Measurements from ENCODE around the gene LY6G5C.
A peak's percentile ranks its signal among the peaks of the same experiment; 100 is the strongest.

LY6G5C gene

DNA sequence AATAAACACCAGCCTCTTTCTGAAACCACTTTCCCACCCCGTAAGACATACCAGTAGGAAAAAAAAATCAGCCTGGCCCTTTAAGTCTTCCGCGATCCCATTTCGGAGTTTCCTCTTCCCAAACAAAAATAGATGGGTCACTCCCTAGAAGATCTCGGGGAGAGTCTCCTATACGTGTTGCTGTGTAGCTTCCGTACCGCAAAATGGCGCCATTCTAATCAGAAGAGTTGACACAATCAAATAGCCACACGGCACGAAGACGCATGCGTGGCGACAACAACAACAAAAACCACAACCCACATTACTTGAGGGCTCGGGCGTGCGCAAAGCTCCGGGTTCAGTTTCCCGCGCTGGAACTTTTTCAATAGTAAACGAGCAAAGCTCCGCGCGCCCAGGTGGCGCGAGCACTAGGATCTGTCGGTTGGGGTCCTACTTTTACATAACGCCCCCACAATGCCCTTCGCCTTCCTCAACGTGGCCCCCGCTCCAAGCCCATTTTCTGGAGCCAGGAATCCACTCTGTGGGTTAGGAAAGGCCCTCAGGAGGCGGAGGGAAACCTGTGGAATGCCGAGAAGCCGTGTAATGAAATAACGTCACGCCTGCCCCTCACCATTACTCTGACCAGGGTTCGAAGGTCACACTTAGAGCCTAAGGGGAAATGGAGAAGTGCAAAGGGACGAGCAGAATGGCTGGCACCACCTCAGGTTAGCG lies 15.9 kb downstream of the LY6G5C start, which contains the start of gene GPANK1:
TSS of gene GPANK1 (minus strand) at position 208 of the 711 bp plus-strand sequence. CDS start 519 bp downstream, outside the sequence.
- H3K4me2 ChIP-seq (ENCODE audit: low read depth, low read length, poor library complexity, severe bottlenecking): peak within 1 kb of the TSS; percentile 81
- no peaks in the 10 kb centered on the region for H3K9me3 ChIP-seq (ENCODE audit: insufficient read depth, low read length)
- H3F3A ChIP-seq (ENCODE audit: insufficient read depth): peaks cover 28% of the 10 kb centered on the region
- peaks cover 51% of the 10 kb centered on the region for H3K79me2 ChIP-seq (ENCODE audit: insufficient read depth, low read length)
- peak within 1 kb of the TSS; percentile 82 for H3K9ac ChIP-seq (ENCODE audit: low read length)
- H4K20me1 ChIP-seq (ENCODE audit: low read depth, low read length): no peaks in the 10 kb centered on the region; the same call in 1 of the 2 replicates
- peak within 1 kb of the TSS; percentile 83 for H3K4me3 ChIP-seq (ENCODE audit: insufficient read depth, low read length, poor library complexity, severe bottlenecking)
- TF ChIP-seq, protein P1, sequence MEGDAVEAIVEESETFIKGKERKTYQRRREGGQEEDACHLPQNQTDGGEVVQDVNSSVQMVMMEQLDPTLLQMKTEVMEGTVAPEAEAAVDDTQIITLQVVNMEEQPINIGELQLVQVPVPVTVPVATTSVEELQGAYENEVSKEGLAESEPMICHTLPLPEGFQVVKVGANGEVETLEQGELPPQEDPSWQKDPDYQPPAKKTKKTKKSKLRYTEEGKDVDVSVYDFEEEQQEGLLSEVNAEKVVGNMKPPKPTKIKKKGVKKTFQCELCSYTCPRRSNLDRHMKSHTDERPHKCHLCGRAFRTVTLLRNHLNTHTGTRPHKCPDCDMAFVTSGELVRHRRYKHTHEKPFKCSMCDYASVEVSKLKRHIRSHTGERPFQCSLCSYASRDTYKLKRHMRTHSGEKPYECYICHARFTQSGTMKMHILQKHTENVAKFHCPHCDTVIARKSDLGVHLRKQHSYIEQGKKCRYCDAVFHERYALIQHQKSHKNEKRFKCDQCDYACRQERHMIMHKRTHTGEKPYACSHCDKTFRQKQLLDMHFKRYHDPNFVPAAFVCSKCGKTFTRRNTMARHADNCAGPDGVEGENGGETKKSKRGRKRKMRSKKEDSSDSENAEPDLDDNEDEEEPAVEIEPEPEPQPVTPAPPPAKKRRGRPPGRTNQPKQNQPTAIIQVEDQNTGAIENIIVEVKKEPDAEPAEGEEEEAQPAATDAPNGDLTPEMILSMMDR (IDR thresholded peaks at IDR 0.05; ENCODE audit: insufficient read depth, low read length, poor library complexity, severe bottlenecking): no peak
- no peak for TF ChIP-seq EZH2phosphoT487 (conservative IDR thresholded peaks at IDR 0.05; ENCODE audit: low read length)
- peaks cover 23% of the 10 kb centered on the region for H3K36me3 ChIP-seq (ENCODE audit: low read length)
- peak within 1 kb of the TSS; percentile 0 for H2AFZ ChIP-seq (ENCODE audit: low read depth, low read length, severe bottlenecking)
- H3K27ac ChIP-seq (ENCODE audit: low read depth, low read length): peak within 1 kb of the TSS; percentile 95
- H3K27me3 ChIP-seq (ENCODE audit: low read length): no peaks in the 10 kb centered on the region
- no peaks in the 10 kb centered on the region for H3K9me2 ChIP-seq (replicated peaks; ENCODE audit: insufficient read depth, low read length)

DNA sequence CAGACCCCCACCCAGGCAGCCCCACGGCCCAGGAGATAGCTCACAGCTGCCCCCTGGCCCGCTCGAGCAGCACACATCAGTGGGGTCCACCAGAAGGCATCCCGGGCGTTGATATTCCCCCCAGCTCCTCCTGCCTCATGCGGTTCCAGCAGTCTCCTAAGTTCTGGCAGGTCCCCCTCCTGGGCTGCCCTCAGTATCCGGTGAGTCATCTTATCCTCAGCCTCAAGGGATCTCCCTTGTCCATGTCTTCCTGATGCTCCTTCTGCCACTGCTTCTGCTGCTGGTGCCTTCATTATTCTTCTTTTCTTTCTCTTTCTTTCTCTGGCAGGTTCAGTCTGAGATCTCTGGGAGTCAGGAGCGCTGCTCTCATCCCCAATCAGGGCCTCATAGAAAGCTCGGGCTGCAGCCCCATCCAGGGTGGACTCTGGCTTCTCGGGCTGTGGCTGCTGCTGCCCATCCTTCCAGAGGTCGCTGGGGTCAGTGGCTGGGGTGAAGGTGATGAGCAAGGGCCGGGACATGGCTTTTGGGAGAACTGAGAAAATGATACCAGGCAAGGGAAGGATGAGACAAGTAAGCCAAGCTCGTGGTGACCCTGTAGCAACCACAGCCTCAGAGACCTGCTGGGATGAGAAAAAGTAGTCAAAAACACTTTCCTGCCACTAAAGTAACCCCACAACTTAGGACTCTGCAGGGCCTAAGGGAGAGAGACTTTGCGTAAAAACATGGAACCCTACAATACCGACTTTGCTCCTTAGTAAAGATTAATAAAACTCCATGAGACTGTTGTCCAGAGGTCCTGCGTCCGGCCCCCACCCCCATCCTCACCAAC lies 16.7 kb downstream of the LY6G5C start:
- Histone ChIP-seq H3K9me2 (replicated peaks; ENCODE audit: insufficient read depth, low read length) (no peaks in the 10 kb centered on the region), H3K9ac (ENCODE audit: low read length) (peak overlapping the region; percentile 82), H4K20me1 (ENCODE audit: low read depth, low read length) (no peaks in the 10 kb centered on the region; the same call in 1 of the 2 replicates), H3K9me3 (ENCODE audit: insufficient read depth, low read length) (no peaks in the 10 kb centered on the region), H3K36me3 (ENCODE audit: low read length) (peaks cover 18% of the 10 kb centered on the region), H2AFZ (ENCODE audit: low read depth, low read length, severe bottlenecking) (peak overlapping the region; percentile 0), H3F3A (ENCODE audit: insufficient read depth) (peaks cover 28% of the 10 kb centered on the region), H3K4me3 (ENCODE audit: insufficient read depth, low read length, poor library complexity, severe bottlenecking) (peak overlapping the region; percentile 68), H3K79me2 (ENCODE audit: insufficient read depth, low read length) (peaks cover 59% of the 10 kb centered on the region), H3K27me3 (ENCODE audit: low read length) (no peaks in the 10 kb centered on the region), H3K27ac (ENCODE audit: low read depth, low read length) (peak overlapping the region; percentile 95), H3K4me2 (ENCODE audit: low read depth, low read length, poor library complexity, severe bottlenecking) (peak overlapping the region; percentile 81)
- TF ChIP-seq EZH2phosphoT487 (conservative IDR thresholded peaks at IDR 0.05; ENCODE audit: low read length): no peak
- TF ChIP-seq, protein P1 (IDR thresholded peaks at IDR 0.05; ENCODE audit: insufficient read depth, low read length, poor library complexity, severe bottlenecking): peak; percentile 43

DNA sequence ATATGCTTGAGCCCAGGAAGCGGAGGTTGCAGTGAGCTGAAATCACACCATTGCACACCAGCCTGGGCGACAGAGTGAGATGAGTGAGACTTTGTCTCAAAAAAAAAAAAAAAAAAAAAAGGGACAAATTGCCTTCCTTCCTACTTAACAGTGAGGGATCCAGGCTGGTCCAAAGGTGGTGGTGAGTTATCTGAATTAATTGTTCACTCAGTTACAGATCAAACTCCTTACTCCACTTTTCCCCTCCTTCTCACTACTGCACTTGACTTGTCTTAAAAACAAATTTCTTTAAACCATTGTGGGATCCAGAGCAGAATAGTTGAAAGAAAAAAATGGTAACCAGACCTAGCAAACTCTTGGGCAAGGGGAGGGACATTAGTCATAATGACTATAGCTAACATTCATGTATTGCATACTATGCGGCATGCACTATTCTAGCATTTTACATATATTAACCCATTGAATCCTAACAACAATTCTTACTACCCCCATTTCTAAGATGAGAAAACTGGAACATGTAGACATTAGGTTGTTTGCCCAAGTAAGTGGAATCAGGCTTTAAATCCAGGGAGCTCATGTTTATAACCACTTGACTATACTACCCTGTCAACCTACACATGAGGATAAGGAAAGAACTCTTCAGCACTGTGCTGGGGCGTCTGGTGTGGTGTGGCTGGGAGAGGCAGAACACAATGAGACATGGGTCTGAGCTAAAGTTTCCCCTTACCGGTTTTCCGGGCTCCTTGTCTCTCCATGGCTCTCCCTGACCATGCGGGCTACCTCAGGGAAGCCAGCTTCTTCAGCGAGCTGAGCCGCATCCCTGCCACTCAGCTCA lies 17.5 kb downstream of the LY6G5C start:
- Histone ChIP-seq H3K27me3 (ENCODE audit: low read length) (no peaks in the 10 kb centered on the region), H3K9me2 (replicated peaks; ENCODE audit: insufficient read depth, low read length) (no peaks in the 10 kb centered on the region), H3K4me3 (ENCODE audit: insufficient read depth, low read length, poor library complexity, severe bottlenecking) (peak overlapping the region; percentile 68), H3F3A (ENCODE audit: insufficient read depth) (peaks cover 28% of the 10 kb centered on the region), H3K79me2 (ENCODE audit: insufficient read depth, low read length) (peaks cover 65% of the 10 kb centered on the region), H3K9me3 (ENCODE audit: insufficient read depth, low read length) (no peaks in the 10 kb centered on the region), H4K20me1 (ENCODE audit: low read depth, low read length) (no peaks in the 10 kb centered on the region; the same call in 1 of the 2 replicates), H3K36me3 (ENCODE audit: low read length) (peaks cover 12% of the 10 kb centered on the region), H3K9ac (ENCODE audit: low read length) (peak overlapping the region; percentile 82), H3K4me2 (ENCODE audit: low read depth, low read length, poor library complexity, severe bottlenecking) (peak overlapping the region; percentile 81), H3K27ac (ENCODE audit: low read depth, low read length) (peak overlapping the region; percentile 95), H2AFZ (ENCODE audit: low read depth, low read length, severe bottlenecking) (no peak overlapping the region)
- TF ChIP-seq EZH2phosphoT487 (conservative IDR thresholded peaks at IDR 0.05; ENCODE audit: low read length): no peak
- TF ChIP-seq, protein P1 (IDR thresholded peaks at IDR 0.05; ENCODE audit: insufficient read depth, low read length, poor library complexity, severe bottlenecking): no peak

Data from SU-DHL-6 (cell line).